K562 (cell line): ENCODE data around the gene ZKSCAN4. TPM values are rescaled to one million over a fixed set of nuclear protein-coding genes. Genes with fewer than 3 reads are reported as not detected.

Source experiments
- CAMTA2 ChIP-seq: fragments of 250-450 bp; sonication (Bioruptor Pico); conservative IDR thresholded peaks from 2 replicates; pipeline ENCODE4 v1.5.1; 2022
- CLOCK ChIP-seq: fragments of 250-450 bp; sonication (Bioruptor Pico); IDR thresholded peaks from 2 replicates; pipeline ENCODE4 v1.4.0; 2020; ENCODE audit warnings: mild to moderate bottlenecking, moderate library complexity, borderline replicate concordance
- CREB1 ChIP-seq, 2 experiments: sonication (generic) in 1 of 2; formaldehyde crosslinking in 1 of 2; IDR thresholded peaks; 2 replicates each; pipeline versions ENCODE4 v1.6.1 to v1.8.0; 2012 to 2022; ENCODE audit warnings: inconsistent platforms in 1 of 2, mild to moderate bottlenecking in 1 of 2, missing genetic modification reagents in 1 of 2, moderate library complexity in 1 of 2
- HMBOX1 ChIP-seq: sonication (generic); IDR thresholded peaks from 2 replicates; pipeline ENCODE4 v1.6.1; 2016
- HMGXB4 ChIP-seq: sonication (generic); formaldehyde crosslinking; IDR thresholded peaks from 2 replicates; pipeline ENCODE4 v1.8.1; 2023; ENCODE audit warnings: mild to moderate bottlenecking, missing genetic modification reagents
- ILK ChIP-seq: fragments of 450-650 bp; IDR thresholded peaks from 2 replicates; pipeline ENCODE4 v1.6.1; 2016; ENCODE audit warnings: missing genetic modification characterization, low read depth, mild to moderate bottlenecking, missing compliant biosample characterization, moderate library complexity, borderline replicate concordance
- KLF1 ChIP-seq: fragments of 450-650 bp; IDR thresholded peaks from 2 replicates; pipeline ENCODE4 v1.6.1; 2016; ENCODE audit warnings: missing genetic modification characterization, missing compliant biosample characterization
- MCM5 ChIP-seq: fragments of 450-650 bp; IDR thresholded peaks from 2 replicates; pipeline ENCODE4 v1.6.1; 2016; ENCODE audit warnings: low read depth
- MED1 ChIP-seq: sonication (generic); formaldehyde crosslinking; IDR thresholded peaks from 2 replicates; pipeline ENCODE4 v1.8.1; 2023; ENCODE audit warnings: missing genetic modification reagents, borderline replicate concordance
- MLLT1 ChIP-seq, 2 experiments: fragments of 450-650 bp; IDR thresholded peaks; 2 replicates each; pipeline ENCODE4 v1.6.1; 2016
- NR3C1 ChIP-seq: sonication (generic); formaldehyde crosslinking; IDR thresholded peaks from 2 replicates; pipeline ENCODE4 v1.8.1; 2022; ENCODE audit warnings: missing genetic modification reagents
- RFX1 ChIP-seq: fragments of 450-650 bp; IDR thresholded peaks from 2 replicates; pipeline ENCODE4 v1.6.1; 2016; ENCODE audit warnings: mild to moderate bottlenecking, moderate library complexity
- RUNX1 ChIP-seq: sonication (generic); IDR thresholded peaks from 2 replicates; pipeline ENCODE4 v1.6.1; 2016; ENCODE audit warnings: antibody characterized with exemption, low read depth
- SMARCA5 ChIP-seq: fragments of 450-650 bp; IDR thresholded peaks from 2 replicates; pipeline ENCODE4 v1.6.1; 2016
- ZNF197 ChIP-seq: fragments of 200-800 bp; sonication (Bioruptor generic); IDR thresholded peaks from 2 replicates; pipeline ENCODE4 v1.6.1; 2016; ENCODE audit warnings: low read depth, missing genetic modification characterization, missing compliant biosample characterization
- ZNF239 ChIP-seq: fragments of 250-450 bp; sonication (Bioruptor Pico); IDR thresholded peaks from 2 replicates; pipeline ENCODE4 v1.4.0; 2020; ENCODE audit warnings: mild to moderate bottlenecking
- ZNF518B ChIP-seq: fragments of 250-450 bp; sonication (Bioruptor Pico); IDR thresholded peaks from 2 replicates; pipeline ENCODE4 v1.5.0; 2021; ENCODE audit warnings: mild to moderate bottlenecking, moderate library complexity
- polyA plus RNA-seq, 8 experiments: library from polyadenylated mRNA; depleted of rRNA in 4 of 8; stranded (reverse) in 5 of 8; unstranded in 3 of 8; fragments of >200 nt; fragmentation: Nextera tagmentation in 2 of 8; fragmentation: Illumina TruSeq in 1 of 8; extraction: Ambion mirVana in 2 of 8; extraction: Trizol in 1 of 8; gene quantifications; 2 replicates each; pipeline versions ENCODE4 v1.2.1 to v1.2.3, GENCODE V29; 2011 to 2014; ENCODE audit warnings: inconsistent platforms in 1 of 8, missing spikeins in 1 of 8
- total RNA-seq, 7 experiments: library from RNA; depleted of rRNA in 6 of 7; stranded (reverse); fragments of >200 nt in 6 of 7; fragmentation: Illumina TruSeq in 2 of 7; extraction: Trizol in 2 of 7; gene quantifications; 2 replicates each; pipeline versions ENCODE4 v1.2.1 to v1.2.3, GENCODE V29; 2011 to 2021; ENCODE audit warnings: low replicate concordance in 1 of 7

The ZKSCAN4 gene
- total and polyA plus RNA-seq, 9 of the 15 experiments (the other 6 are each of a cell fraction or from before 2014, with no cell fraction given), result 1.2 to 5.3 (median 4.7) TPM

GRCh38 chr6:28212510-28213212 is 39.4 kb downstream of the ZKSCAN4 start (continued):
- TF ChIP-seq MLLT1 (IDR thresholded peaks at IDR 0.05) (peak; percentile 53 to 96; a peak in 3 of 4 replicates), ZNF197 (CRISPR knock-in tag) (no peak; the same call in 1 of the 2 replicates), MED1 (no peak), NR3C1 (CRISPR knock-in tag) (no peak), CREB1 (IDR thresholded peaks at IDR 0.05) (peak; percentile 71), CREB1 (CRISPR knock-in tag; IDR thresholded peaks at IDR 0.05) (peak; percentile 71; the same call in 1 of the 2 replicates), HMBOX1 (peak; percentile 89), RFX1 (no peak), SMARCA5 (no peak), ZNF239 (CRISPR knock-in tag) (no peak), CLOCK (CRISPR knock-in tag) (no peak), CAMTA2 (CRISPR knock-in tag) (no peak), ZNF518B (CRISPR knock-in tag) (no peak), ILK (tag) (no peak), HMGXB4 (CRISPR knock-in tag) (peak; percentile 87; the same call in 1 of the 2 replicates), RUNX1 (no peak), MCM5 (no peak), KLF1 (tag) (0 out of 2 replicates have a peak, but pooled peaks have one; percentile 30)
